ENCODE results near the gene GJA5.

- no peak for TF ChIP-seq CTCF (conservative IDR thresholded peaks at IDR 0.05; ENCODE audit: low read depth, low read length)
- TF ChIP-seq EZH2 (IDR thresholded peaks at IDR 0.05; ENCODE audit: low read length, unreplicated experiment), result no peak
Measured at GRCh38 chr1:147768582-147768981, 8.2 kb upstream of the GJA5 start.
